ENCODE data around the gene SBSN. TPM values are rescaled to one million over a fixed set of nuclear protein-coding genes. Genes with fewer than 3 reads are reported as not detected.

Gene SBSN
- total and polyA plus RNA-seq, 12 donors: 0.20 TPM; not detected in 11

DNA sequence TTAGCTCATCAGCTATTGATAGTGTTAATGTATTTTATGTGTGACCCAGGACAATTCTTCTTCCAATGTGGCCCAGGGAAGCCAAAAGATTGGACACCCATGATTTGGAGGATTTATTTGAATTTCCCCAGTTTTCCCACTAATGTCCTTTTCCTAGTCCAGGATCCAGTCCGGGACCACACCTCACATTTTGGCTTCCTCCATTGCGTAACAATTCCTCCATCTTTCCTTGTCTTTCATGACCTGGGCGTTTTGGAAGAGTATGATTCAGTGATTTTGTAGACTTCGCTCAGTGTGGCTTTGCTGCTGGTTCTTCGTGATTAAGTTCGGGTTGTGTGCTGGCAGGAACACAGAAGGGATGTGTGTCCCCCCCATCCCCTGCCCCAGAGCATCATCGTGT lies 38.6 kb upstream of the SBSN start:
- intact Hi-C loops (cut with DNase I): no loop called here
- Histone ChIP-seq H3K4me1 (no peaks in the 10 kb centered on the region), H3K9me3 (no peaks in the 10 kb centered on the region), H3K27me3 (peaks cover 0 to 52% (median 32%) of the 10 kb centered on the region in 7 donors), H3K36me3 (no peaks in the 10 kb centered on the region), H3K27ac (no peak overlapping the region), H3K4me3 (no peak overlapping the region)
- DNase-seq (no peak), ATAC-seq (no peak)
- WGBS, 2 donors: 79 to 83% methylated on average over 7 of the region's 7 CpGs
- TF ChIP-seq, protein P1, sequence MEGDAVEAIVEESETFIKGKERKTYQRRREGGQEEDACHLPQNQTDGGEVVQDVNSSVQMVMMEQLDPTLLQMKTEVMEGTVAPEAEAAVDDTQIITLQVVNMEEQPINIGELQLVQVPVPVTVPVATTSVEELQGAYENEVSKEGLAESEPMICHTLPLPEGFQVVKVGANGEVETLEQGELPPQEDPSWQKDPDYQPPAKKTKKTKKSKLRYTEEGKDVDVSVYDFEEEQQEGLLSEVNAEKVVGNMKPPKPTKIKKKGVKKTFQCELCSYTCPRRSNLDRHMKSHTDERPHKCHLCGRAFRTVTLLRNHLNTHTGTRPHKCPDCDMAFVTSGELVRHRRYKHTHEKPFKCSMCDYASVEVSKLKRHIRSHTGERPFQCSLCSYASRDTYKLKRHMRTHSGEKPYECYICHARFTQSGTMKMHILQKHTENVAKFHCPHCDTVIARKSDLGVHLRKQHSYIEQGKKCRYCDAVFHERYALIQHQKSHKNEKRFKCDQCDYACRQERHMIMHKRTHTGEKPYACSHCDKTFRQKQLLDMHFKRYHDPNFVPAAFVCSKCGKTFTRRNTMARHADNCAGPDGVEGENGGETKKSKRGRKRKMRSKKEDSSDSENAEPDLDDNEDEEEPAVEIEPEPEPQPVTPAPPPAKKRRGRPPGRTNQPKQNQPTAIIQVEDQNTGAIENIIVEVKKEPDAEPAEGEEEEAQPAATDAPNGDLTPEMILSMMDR (IDR thresholded peaks at IDR 0.05): no peak

DNA sequence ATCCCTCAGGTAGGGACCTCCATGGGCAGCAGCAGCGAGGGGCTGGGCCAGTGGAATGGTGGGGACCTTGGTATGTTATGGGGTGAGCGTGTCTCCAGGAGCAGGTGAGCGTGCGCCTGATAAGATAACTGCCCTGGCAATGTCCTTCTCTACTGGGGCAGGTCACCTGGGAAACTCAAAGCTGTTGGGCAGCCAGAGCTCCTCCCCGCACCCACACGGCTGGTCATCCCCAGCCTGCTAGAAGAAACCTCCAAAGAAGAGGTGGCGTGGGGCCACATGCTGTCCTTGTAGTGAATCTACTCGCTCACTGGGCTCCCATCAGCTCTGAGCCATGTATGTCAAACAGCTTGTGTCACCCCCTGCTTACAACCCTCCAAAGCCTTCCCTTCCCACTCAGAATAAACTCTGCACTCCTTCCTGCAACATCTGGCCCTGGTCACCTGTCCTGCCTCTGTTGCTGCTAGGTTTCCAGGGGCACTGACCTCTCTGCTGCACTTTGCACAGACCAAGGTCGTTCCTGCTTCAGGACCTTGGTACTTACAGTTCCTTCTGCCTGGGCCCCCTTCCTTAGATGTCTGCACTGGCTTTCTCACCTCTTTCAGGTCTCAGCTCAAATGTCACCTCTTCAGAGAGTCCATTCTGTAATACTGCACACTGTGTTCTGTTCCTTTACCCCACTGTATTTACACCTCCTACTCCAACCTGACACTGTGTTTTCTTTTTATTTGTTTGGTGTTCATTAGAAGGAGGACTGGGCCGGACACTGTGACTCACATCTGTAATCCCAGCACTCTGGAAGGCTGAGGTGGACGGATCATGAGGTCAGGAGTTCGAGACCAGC lies 37.1 kb upstream of the SBSN start:
- DNase-seq (no peak), ATAC-seq (no peak)
- H3K27me3 ChIP-seq: peaks cover 0 to 55% (median 41%) of the 10 kb centered on the region in 7 donors
- 76 to 77% methylated on average over 12 of the region's 12 CpGs for WGBS, 2 donors
- no peaks in the 10 kb centered on the region for H3K36me3 ChIP-seq
- H3K27ac ChIP-seq: no peak overlapping the region
- no peak overlapping the region for H3K4me3 ChIP-seq
- no peaks in the 10 kb centered on the region for H3K9me3 ChIP-seq
- intact Hi-C loops (cut with DNase I): no loop called here
- TF ChIP-seq, protein P1 (IDR thresholded peaks at IDR 0.05): no peak
- no peaks in the 10 kb centered on the region for H3K4me1 ChIP-seq

DNA sequence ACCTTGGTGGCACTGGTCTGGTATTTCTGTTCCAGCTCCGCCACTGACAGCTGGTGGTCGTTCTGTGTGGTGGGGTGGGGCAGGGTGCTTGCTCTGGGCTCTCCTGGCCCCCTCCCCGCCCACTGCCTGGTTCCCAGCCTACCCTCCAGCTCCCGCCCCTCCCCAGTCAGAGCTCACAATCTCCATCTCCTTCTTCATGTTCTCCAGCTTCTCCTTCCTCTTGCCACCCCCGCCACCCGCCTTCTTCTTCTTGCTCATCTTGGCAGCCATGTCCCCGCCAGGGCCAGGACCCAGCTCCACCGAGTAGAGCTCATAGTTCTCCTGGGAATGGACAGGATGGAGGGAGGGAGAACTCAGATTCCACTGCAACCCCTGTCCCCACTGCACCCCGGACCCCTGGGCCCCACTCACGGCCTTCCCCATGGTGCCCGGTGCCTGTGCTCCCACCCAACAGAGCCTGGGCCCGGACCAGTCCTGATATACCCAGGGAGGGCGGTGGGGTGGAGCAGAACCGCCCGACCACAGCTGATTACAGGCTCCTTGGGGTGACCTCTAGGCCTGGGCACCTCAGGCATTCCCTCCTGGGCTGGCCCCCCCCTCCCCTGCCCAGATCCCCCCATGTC lies 35.2 kb upstream of the SBSN start, which contains the start of gene ATP4A:
ATP4A (minus strand) TSS at position 452 of the 623 bp plus-strand sequence; CDS start at position 423, 29 bp downstream.
- DNase-seq (no peak), ATAC-seq (no peak)
- Histone ChIP-seq H3K4me1 (peaks cover 0 to 4% (median 2%) of the 10 kb centered on the region in 9 donors), H3K4me3 (no peak within 1 kb of the TSS), H3K27ac (no peak within 1 kb of the TSS), H3K27me3 (peaks cover 6 to 61% (median 52%) of the 10 kb centered on the region in 7 donors), H3K9me3 (no peaks in the 10 kb centered on the region), H3K36me3 (no peaks in the 10 kb centered on the region)
- 61 to 66% methylated on average over 15 of the region's 15 CpGs for WGBS, 2 donors
- intact Hi-C loops (cut with DNase I): no loop called here
- TF ChIP-seq, protein P1 (IDR thresholded peaks at IDR 0.05): no peak

DNA sequence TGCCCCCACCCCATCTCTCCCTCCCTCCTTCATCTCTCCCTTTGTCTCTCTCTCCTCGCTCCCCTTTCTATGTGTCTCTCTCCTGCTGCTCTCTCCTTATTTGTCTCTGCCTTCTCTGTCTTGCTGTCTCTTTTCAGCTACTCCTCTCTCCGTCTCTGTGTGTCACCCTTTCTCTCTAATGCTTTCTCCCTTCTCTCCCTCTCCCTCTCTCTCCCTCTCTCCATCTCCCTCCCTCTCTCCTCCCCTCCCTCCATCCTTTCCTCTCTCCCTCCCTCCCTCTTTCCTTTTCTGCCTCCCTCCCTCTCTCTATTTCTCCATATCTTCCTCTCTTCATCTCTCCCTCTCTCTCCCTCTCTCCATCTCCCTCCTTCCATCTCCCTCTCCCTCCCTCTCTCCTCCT lies 34.7 kb upstream of the SBSN start:
- TF ChIP-seq, protein P1 (IDR thresholded peaks at IDR 0.05): no peak
- WGBS, 2 donors: 54 to 57% methylated on average over 2 of the region's 2 CpGs
- ATAC-seq (no peak), DNase-seq (no peak)
- Histone ChIP-seq H3K27ac (no peak overlapping the region), H3K4me3 (no peak overlapping the region), H3K4me1 (peaks cover 2 to 9% (median 7%) of the 10 kb centered on the region in 9 donors), H3K36me3 (no peaks in the 10 kb centered on the region), H3K27me3 (peaks cover 6 to 66% (median 57%) of the 10 kb centered on the region in 7 donors), H3K9me3 (no peaks in the 10 kb centered on the region)
- intact Hi-C loops (cut with DNase I): no loop called here
